ENCODE measurements around the gene VLDLR.

Gene VLDLR

GRCh38 chr9:2620919-2621721, 467 bp upstream of the VLDLR start:
- DNase-seq (ENCODE audit: low read depth in 2 of 2): peak; percentile 5 to 21

GRCh38 chr9:2622461-2623287, 1.1 kb downstream of the VLDLR start:
- DNase-seq (ENCODE audit: low read depth in 2 of 2): peak in 1 of 2 donors; percentile 6

- DNase-seq (ENCODE audit: low read depth in 2 of 2): no peak
These were observed 1.9 kb downstream of the VLDLR start for GRCh38 chr9:2623288-2624050.

GRCh38 chr9:2624051-2624682, 2.6 kb downstream of the VLDLR start:
- no peak for DNase-seq (ENCODE audit: low read depth in 2 of 2)

DNA sequence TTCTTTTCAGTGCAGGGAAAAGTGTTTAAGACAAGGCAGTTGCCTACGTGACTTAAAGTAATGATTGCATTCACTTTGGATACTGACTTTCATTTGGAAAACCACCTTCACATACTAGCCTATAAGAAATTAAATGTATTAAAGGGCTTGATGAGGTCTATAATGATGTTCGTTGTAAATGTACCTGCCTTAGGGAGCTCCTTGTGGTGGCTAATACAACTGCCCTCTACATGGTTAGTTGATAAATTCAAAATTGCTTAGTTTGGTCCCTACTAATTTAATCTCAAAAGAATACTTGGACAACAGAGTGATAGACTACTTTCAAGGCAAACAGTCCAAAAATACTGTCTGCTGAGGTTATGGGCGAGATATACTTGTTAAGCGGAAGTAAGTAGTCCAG, 3.8 kb downstream of the VLDLR start:
- no peak for DNase-seq (ENCODE audit: low read depth in 2 of 2)

DNA sequence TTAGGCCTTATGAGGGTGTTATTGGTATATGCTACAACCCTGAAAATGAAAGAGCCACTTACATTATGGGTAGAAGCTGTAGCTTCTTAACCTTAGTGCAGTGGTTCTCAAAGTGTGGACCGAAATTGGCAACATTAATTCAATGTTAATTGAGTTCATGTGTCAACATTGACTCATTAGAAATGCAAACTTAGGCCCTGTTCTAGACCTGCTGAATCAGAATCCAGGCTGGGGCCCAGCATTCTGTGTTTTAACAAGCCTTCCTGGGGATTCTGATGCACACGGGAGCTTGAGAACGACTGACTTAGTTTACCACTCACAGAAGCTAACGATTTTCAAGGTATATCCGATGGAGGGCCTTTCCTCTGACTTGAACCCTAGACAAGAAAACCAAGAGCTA, 7.3 kb downstream of the VLDLR start:
- no peak for DNase-seq (ENCODE audit: low read depth in 2 of 2)

- DNase-seq (ENCODE audit: low read depth in 2 of 2): no peak
These were observed 8.6 kb downstream of the VLDLR start for GRCh38 chr9:2630158-2630557.

DNA sequence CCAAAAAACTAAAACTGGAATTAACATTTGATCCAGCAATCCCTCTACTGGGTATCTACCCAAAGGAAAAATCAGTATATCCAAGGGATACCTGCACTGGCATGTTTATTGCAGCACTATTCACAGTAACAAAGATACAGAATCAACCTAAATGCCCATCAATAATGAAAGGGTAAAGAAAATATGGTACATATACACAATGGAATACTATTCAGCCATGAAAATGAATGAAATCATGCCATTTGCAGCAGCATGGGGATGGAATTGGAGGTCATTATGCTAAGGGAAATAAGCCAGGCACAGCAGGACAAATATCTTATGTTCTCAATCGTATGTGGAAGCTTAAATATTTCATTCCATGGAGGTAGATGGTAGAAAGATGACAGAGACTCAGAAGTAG, 9.7 kb downstream of the VLDLR start:
- no peak for DNase-seq (ENCODE audit: low read depth in 2 of 2)

GRCh38 chr9:2634153-2634552, 12.6 kb downstream of the VLDLR start:
- DNase-seq (ENCODE audit: low read depth in 2 of 2): no peak

DNA sequence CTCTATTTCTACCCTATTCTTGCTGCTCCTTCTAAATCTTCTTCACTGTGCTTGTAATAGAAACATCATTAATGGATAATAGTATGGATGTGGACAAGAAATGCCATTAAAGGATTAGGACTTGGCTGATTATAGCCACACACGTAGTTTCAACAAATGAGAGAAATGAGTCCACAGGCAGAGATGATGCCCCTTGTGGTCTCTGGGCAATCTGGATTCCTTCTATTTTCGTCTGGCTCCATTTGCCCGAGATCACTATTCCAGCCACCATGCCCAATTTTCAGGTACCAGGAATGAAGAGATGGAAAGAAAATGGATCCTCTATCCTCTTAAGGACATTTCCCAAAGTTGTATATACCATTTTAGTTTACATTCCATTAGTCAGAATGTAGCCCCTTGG, 13.2 kb downstream of the VLDLR start:
- no peak for DNase-seq (ENCODE audit: low read depth in 2 of 2)

DNA sequence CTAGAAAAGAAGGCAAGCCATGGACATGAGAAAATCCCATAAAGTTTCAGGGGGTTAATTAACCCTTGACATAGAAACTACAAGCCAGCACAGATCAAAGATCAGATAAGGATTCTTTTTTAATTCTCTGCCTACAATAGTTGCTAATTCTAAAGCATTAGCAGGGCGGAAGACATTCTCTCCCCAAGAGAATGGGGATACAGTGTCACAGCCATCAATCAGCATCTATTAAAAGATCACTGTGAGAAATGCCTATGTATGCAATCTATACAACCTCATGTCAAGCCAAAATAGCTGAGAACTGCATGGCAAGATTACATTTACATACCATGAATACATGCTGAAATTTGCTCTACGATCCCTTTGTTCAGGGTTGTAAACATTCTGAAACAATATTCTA, 14.3 kb downstream of the VLDLR start:
- no peak for DNase-seq (ENCODE audit: low read depth in 2 of 2)

DNA sequence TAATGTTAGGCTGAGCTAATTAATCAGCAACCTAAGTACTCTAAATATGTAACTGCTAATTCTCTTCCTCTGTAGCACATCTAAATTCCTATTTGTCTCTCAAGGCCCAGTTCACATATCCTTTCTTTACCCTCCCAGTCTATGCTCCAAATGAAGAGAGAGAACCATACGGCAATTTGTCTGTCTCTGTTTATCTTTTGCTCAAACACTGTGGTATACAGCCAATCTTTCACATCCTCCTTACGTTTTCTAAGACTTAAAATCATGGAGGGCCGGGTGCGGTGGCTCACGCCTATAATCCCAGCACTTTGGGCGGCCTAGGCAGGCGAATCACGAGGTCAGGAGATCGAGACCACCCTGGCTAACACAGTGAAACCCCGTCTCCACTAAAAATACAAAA, 15.8 kb downstream of the VLDLR start:
- DNase-seq (ENCODE audit: low read depth in 2 of 2): no peak

DNA sequence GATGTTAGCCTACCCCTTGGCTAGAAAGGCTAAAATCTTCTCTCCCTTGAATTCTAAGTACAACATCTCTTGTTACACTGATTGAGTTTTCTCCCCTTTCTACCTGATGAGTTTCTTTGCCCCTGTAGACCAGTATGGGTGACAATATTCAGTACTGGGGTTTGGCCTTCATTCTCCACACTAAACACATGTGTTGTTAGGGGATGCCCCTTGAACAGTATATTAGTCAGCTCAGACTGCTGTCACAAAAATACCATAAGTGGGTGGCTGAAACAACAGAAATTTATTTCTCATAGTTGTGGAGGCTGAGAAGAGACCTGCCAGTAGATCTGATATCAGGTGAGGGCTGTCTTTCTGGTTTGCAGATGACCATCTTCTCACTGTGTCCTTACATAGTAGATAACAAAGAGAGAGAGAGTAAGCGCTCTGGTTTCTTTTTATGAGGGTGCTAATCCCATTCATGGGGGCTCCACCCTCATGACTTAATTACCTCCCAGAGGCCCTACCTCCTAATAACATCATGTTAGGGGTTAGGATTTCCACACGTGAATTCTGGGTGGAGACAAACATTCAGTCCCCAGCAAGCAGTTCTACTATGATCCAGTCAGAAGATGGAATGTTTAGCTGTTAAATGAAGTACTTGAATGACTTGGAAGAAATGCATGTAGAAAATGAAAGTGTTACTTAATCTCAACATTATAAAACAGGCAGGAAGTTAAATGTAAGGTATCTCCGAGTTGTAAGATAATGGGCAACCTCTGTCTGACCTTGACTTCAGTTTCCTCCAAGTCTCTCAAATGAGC, 17.5 kb downstream of the VLDLR start:
- DNase-seq (ENCODE audit: low read depth in 2 of 2): no peak

- no peak for DNase-seq (ENCODE audit: low read depth in 2 of 2)
These were observed 18.2 kb downstream of the VLDLR start for GRCh38 chr9:2639786-2640185.

- no peak for DNase-seq (ENCODE audit: low read depth in 2 of 2)
These were observed 19.0 kb downstream of the VLDLR start for GRCh38 chr9:2640570-2640969.

- no peak for DNase-seq (ENCODE audit: low read depth in 2 of 2)
These were observed 19.4 kb downstream of the VLDLR start for GRCh38 chr9:2641033-2641432.

DNA sequence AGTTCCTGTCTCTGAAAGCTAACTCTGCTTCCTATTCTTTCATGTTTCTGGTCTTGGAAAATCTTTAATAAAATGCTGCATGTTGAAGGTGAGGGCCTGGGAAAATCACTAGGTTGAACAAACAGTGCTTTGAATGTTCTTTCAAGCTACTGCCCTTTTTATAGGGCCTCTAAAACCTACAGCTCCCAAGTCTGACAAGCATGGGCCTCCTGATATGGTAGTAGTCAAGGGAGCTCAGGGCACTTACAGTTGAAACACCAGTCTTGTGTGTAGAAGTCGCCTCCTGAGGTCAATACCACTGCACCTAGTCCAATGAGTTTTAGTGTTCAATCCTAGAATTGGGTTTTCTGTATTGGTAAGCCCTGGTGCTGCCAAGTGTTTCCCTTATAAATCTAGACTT, 20.5 kb downstream of the VLDLR start:
- no peak for DNase-seq (ENCODE audit: low read depth in 2 of 2)

GRCh38 chr9:2645569-2645968, 24.0 kb downstream of the VLDLR start:
- no peak for DNase-seq (ENCODE audit: low read depth in 2 of 2)

DNA sequence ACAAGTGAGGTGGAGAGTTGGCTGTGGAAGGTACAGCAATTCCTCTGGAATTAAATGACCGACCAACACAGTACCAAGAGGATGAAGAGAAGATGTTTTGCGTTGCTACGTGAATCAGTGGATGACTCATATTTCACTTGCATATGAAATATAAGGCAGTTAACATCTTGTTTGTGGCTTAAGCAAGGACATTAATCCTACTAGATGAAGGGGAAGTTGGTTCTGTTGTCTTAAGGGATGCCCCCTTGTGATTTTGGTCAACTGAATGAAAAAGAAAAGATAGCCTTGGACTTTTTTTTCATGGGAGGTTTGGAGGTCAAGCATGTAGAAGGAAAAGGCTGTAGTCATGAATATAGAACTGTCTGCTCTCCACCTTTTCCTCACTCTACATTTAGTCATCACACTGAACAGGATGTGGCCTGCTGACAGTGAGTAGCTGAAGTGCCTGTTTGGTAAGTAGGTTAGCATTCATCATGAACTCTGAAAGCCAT, 33.9 kb downstream of the VLDLR start:
- DNase-seq (ENCODE audit: low read depth in 2 of 2): peak; percentile 11 to 22

GRCh38 chr9:2657427-2657826, 35.8 kb downstream of the VLDLR start:
- peak; percentile 13 for DNase-seq (ENCODE audit: low read depth in 2 of 2)

DNA sequence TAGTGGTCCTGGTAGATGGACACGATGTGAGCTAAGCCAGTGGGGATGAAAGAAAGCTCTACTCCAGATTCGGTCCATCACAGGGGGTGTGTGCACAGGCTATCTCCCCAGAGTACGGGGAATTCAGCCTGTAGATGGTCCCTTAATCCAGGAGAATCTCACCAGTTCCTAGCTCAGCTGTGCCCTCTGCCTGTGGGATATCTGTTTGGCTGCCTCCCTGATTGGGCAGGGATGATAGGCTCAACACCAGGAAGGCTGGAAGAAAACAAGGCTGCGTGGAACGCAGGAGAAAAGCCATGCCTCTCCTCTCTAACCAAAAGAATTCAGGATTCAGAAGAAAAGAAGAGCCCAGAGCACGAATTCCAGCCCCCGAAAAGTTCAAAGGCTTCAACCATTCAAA, 40.9 kb downstream of the VLDLR start:
- DNase-seq (ENCODE audit: low read depth in 2 of 2): no peak
